Ascending aorta (tissue), 2 donors: ENCODE results near the gene TSPAN3. TPM values are rescaled to one million over a fixed set of nuclear protein-coding genes. Genes with fewer than 3 reads are reported as not detected.

Source experiments
- DNase-seq, 2 donors: peaks; one replicate each; pipeline ENCODE4 v3.0.0-alpha.2; 2019; ENCODE audit warnings: low spot score in 2 of 2
- H3K27ac ChIP-seq, 2 donors: fragments of 200-600 bp; sonication (generic); one replicate each; pipeline ENCODE4 v1.5.1; 2016 to 2017; ENCODE audit warnings: mild to moderate bottlenecking in 1 of 2
- H3K27me3 ChIP-seq: fragments of 200-600 bp; sonication (generic); one replicate; pipeline ENCODE4 v1.5.1; 2017
- H3K36me3 ChIP-seq, 2 donors: fragments of 200-600 bp; sonication (generic); one replicate each; pipeline ENCODE4 v1.5.1; 2016
- H3K4me1 ChIP-seq, 2 donors: fragments of 200-600 bp; sonication (generic); one replicate each; pipeline ENCODE4 v1.5.1; 2016 to 2017; ENCODE audit warnings: mild to moderate bottlenecking in 1 of 2
- H3K4me3 ChIP-seq, 2 donors: fragments of 200-600 bp; sonication (generic); one replicate each; pipeline ENCODE4 v1.5.1; 2016 to 2017; ENCODE audit warnings: mild to moderate bottlenecking in 1 of 2
- H3K9me3 ChIP-seq, 2 donors: fragments of 200-600 bp; sonication (generic); one replicate each; pipeline ENCODE4 v1.5.1; 2016
- intact Hi-C: fragments of 100-400 bp; cut with DNase I; formaldehyde crosslinking; loops from one replicate; pipeline ENCODE4 v1.15.1; 2023
- total RNA-seq: library from RNA; depleted of rRNA; stranded (reverse); fragments of >200 nt; gene quantifications from one replicate; pipeline ENCODE4 v1.1.0, GENCODE V29; 2016
- TF ChIP-seq, protein P1 (sequence below), 3 experiments: fragments of 200-600 bp in 2 of 3; fragments of 450-650 bp in 1 of 3; sonication (generic) in 2 of 3; IDR thresholded peaks; one replicate each; pipeline ENCODE4 v1.5.1; 2016 to 2019; ENCODE audit warnings: antibody characterized with exemption in 3 of 3, mild to moderate bottlenecking in 1 of 3, moderate library complexity in 1 of 3

The TSPAN3 gene
- total RNA-seq, 1 donor from 2014 or later = 98.2 TPM

DNA sequence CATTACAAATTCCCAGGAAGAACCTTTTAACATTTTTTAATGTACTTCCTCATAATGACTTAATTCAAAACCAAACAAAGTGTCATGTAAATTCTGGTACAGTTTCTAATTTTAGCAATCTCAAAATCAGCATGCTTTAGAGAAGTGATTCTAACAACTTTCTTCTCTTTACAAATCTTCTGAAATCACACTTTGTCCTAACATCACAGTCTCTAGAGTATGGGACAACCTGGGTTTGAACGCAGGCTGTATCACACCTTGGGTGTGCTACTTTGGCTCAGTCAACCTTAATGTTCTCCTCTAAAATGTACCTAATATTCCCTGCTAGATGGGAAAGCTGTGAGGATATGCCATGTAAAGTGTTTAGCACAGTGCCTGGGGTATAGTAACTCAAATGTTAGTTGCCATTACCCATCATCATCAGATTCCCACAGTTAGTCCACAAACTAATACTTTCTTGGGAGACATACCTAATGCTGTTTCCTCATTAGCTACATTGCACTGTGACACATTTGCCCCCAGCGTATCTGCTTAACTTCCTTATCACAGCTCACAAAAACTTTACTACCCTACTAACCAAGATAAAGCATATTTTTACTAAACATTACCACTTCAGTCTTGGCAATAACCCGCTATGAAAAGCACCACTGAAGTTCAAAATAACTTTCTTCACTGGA, 3.1 kb downstream of the TSPAN3 start:
- Histone ChIP-seq H3K27me3 (no peaks in the 10 kb centered on the region), H3K36me3 (no peaks in the 10 kb centered on the region), H3K4me3 (no peak overlapping the region), H3K9me3 (no peaks in the 10 kb centered on the region), H3K4me1 (peaks cover 3 to 22% of the 10 kb centered on the region in 2 donors), H3K27ac (no peak overlapping the region)
- intact Hi-C loops = no loop called here
- TF ChIP-seq, protein P1, sequence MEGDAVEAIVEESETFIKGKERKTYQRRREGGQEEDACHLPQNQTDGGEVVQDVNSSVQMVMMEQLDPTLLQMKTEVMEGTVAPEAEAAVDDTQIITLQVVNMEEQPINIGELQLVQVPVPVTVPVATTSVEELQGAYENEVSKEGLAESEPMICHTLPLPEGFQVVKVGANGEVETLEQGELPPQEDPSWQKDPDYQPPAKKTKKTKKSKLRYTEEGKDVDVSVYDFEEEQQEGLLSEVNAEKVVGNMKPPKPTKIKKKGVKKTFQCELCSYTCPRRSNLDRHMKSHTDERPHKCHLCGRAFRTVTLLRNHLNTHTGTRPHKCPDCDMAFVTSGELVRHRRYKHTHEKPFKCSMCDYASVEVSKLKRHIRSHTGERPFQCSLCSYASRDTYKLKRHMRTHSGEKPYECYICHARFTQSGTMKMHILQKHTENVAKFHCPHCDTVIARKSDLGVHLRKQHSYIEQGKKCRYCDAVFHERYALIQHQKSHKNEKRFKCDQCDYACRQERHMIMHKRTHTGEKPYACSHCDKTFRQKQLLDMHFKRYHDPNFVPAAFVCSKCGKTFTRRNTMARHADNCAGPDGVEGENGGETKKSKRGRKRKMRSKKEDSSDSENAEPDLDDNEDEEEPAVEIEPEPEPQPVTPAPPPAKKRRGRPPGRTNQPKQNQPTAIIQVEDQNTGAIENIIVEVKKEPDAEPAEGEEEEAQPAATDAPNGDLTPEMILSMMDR (IDR thresholded peaks at IDR 0.05) = no peak
- DNase-seq = no peak

GRCh38 chr15:77066971-77067690, 3.8 kb downstream of the TSPAN3 start:
- H3K4me1 ChIP-seq = peaks cover 3 to 22% of the 10 kb centered on the region in 2 donors

DNA sequence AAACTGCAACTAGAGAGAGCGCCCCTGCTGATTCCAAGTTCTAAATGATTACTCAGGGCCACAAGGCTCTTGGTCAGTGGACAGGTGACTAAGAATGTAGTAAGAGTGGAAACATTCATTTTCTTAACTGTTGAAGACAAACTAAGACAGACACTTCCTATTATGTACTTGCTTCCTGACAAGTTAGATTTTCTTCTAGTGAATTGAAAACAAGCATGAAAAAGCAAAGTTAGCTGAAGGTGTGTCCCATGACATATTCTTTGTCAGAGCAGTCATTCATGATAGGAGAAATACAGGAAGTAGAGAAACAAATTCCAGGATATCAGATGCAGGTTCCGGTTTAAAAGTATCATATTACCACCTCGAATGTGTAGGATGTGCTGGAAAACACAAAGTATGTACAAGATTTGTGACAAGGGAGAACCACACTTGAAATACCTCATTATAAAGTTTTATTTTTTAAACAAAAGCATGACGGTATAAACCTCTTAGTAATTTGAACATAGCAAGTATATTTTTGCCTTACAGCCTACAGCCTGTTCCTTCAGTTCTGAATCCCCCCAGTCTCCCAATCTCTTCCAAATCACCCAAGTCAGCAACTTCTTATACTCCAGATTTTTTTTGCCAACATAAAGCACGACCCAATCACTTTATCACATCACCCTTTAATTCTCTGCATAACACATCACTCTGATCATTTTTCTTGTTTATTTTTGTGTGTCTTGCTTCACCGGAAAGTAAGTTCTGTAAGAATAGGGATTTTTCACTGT, 6.2 kb downstream of the TSPAN3 start:
- H3K36me3 ChIP-seq = no peaks in the 10 kb centered on the region
- H3K4me3 ChIP-seq = no peak overlapping the region
- TF ChIP-seq, protein P1 (IDR thresholded peaks at IDR 0.05) = no peak
- intact Hi-C loops = no loop called here
- DNase-seq = no peak
- H3K9me3 ChIP-seq = no peaks in the 10 kb centered on the region
- no peak overlapping the region for H3K27ac ChIP-seq
- H3K4me1 ChIP-seq = peaks cover 8 to 37% of the 10 kb centered on the region in 2 donors
- no peaks in the 10 kb centered on the region for H3K27me3 ChIP-seq

More at GRCh38 chr15:77066971-77067690, 3.8 kb downstream of the TSPAN3 start:
- TF ChIP-seq, protein P1 (IDR thresholded peaks at IDR 0.05) = no peak
- DNase-seq = no peak
- H3K27me3 ChIP-seq = no peaks in the 10 kb centered on the region
- intact Hi-C loops = no loop called here
- H3K9me3 ChIP-seq = no peaks in the 10 kb centered on the region
- no peak overlapping the region for H3K4me3 ChIP-seq
- H3K27ac ChIP-seq = no peak overlapping the region
- H3K36me3 ChIP-seq = no peaks in the 10 kb centered on the region

DNA sequence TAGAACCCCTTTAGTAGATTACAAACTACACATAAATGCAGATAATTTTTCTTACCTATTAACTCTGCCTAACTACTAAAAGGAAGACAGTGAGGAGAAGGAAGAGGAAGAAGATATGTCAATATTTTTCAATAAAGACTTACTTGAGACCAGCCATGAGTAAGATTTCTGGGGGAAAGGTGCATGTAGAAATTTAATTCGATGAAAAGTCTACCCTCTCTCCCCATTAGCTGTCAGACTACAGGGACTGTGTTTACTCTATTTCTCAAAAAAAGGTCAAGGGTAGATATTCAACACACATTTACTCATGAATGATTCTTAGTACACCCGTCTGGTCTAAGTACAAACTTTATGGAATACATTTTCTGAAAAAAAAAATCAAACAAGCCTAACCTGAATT, 6.8 kb downstream of the TSPAN3 start:
- DNase-seq = no peak
- TF ChIP-seq, protein P1 (IDR thresholded peaks at IDR 0.05) = no peak
- H3K4me1 ChIP-seq = peaks cover 8 to 32% of the 10 kb centered on the region in 2 donors
- no peaks in the 10 kb centered on the region for H3K27me3 ChIP-seq
- intact Hi-C loops = no loop called here
- no peak overlapping the region for H3K27ac ChIP-seq
- no peaks in the 10 kb centered on the region for H3K9me3 ChIP-seq
- H3K36me3 ChIP-seq = no peaks in the 10 kb centered on the region
- no peak overlapping the region for H3K4me3 ChIP-seq

DNA sequence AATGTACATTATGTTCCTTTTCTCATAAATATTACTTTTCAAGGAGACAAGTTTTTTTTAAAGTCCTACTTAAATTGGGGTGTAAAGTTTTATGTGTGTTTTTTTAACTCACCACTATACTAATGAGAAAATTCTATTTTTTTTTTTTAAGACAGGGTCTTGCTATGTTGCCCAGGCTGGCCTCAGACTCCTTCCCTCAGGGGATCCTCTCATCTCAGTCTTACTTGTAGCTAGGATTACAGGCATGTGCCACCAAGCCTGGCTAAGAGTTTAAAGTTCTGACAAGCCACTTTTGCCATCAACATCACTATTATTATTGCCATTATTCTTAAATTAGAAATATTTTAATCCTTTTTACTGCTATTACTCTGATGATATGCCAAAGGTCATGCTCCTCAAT, 7.7 kb downstream of the TSPAN3 start:
- H3K4me1 ChIP-seq = peaks cover 8 to 27% of the 10 kb centered on the region in 2 donors
- H3K27me3 ChIP-seq = no peaks in the 10 kb centered on the region
- no peak overlapping the region for H3K27ac ChIP-seq
- intact Hi-C loops = no loop called here
- no peaks in the 10 kb centered on the region for H3K9me3 ChIP-seq
- H3K4me3 ChIP-seq = no peak overlapping the region
- no peaks in the 10 kb centered on the region for H3K36me3 ChIP-seq
- TF ChIP-seq, protein P1 (IDR thresholded peaks at IDR 0.05) = no peak
- DNase-seq = no peak
